ENCODE measurements around the gene NSRP1. TPM values are rescaled to one million over a fixed set of nuclear protein-coding genes. Genes with fewer than 3 reads are reported as not detected.
"Not testable (repeated sequence)": the region's sequence is repeated elsewhere in the genome, so short reads cannot be mapped to it uniquely, and the experiment has no call there.

NSRP1 gene
- total and polyA plus RNA-seq, 11 donors = 10.6 to 36.6 (median 25.1) TPM

DNA sequence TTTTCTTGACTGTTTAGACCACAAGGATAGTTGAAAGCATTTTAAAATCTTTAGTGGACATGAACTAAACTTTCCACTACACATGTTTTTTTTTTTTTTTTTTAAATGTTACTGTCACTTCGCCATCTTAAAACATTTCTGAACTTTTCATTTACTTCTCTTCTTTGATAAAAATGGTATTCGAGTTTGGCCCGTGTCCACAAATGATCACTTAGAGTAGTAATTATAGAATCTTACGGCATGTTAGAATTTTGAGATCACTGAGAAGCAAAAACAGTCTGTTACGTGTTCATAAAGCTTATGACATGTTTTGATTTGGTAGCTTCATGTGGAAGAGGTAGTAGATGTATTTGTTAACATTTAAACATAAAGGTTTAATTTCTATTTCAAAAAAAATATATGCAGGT, 1.1 kb downstream of the NSRP1 start:
- Histone ChIP-seq H3K27me3 (no peaks in the 10 kb centered on the region), H3K36me3 (peaks cover 0 to 38% (median 30%) of the 10 kb centered on the region in 9 donors), H3K9me3 (no peaks in the 10 kb centered on the region), H3K4me3 (peak overlapping the region; percentile 37 to 86 (median 69)), H3K27ac (peak overlapping the region in 11 of 12 donors; percentile 83 to 98 (median 96)), H3K4me1 (peaks cover 0 to 42% (median 23%) of the 10 kb centered on the region in 12 donors)
- ATAC-seq (no peak), DNase-seq (no peak)
- 12 to 15% (median 13%) methylated on average over 5 of the region's 5 CpGs for WGBS, 4 donors
- TF ChIP-seq POLR2A (IDR thresholded peaks at IDR 0.05) = no peak
- TF ChIP-seq, protein P1, sequence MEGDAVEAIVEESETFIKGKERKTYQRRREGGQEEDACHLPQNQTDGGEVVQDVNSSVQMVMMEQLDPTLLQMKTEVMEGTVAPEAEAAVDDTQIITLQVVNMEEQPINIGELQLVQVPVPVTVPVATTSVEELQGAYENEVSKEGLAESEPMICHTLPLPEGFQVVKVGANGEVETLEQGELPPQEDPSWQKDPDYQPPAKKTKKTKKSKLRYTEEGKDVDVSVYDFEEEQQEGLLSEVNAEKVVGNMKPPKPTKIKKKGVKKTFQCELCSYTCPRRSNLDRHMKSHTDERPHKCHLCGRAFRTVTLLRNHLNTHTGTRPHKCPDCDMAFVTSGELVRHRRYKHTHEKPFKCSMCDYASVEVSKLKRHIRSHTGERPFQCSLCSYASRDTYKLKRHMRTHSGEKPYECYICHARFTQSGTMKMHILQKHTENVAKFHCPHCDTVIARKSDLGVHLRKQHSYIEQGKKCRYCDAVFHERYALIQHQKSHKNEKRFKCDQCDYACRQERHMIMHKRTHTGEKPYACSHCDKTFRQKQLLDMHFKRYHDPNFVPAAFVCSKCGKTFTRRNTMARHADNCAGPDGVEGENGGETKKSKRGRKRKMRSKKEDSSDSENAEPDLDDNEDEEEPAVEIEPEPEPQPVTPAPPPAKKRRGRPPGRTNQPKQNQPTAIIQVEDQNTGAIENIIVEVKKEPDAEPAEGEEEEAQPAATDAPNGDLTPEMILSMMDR (IDR thresholded peaks at IDR 0.05) = no peak
- intact Hi-C loops (cut with DNase I) = loop anchor here in 1 of 10 donors (5.0 kb wide), 1 partner anchor 225 kb away; no protein-coding TSS in a partner anchor

DNA sequence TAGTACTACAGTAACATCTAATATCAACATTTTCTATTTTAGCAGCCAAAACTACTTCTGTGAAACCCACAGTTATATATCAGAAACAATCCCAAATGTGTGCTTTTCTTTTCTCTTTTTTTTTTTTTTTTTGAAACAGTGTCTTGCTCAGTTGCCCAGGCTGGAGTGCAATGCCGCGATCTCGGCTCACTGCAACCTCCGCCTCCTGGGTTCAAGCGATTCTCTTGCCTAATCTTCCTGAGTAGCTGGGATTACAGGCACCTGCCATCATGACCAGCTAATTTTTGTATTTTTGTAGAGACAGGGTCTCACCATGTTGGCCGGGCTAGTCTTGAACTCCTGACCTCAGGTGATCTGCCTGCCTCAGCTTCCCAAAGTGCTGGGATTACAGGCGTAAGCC, 2.0 kb downstream of the NSRP1 start:
- H3K4me1 ChIP-seq = peaks cover 0 to 43% (median 23%) of the 10 kb centered on the region in 12 donors
- not testable (repeated sequence) for H3K4me3 ChIP-seq, H3K9me3 ChIP-seq, ATAC-seq, DNase-seq, H3K27me3 ChIP-seq, H3K27ac ChIP-seq
- peaks cover 0 to 46% (median 39%) of the 10 kb centered on the region in 9 donors for H3K36me3 ChIP-seq
- intact Hi-C loops (cut with DNase I) = loop anchor here in 1 of 10 donors (5.0 kb wide), 1 partner anchor 224 kb away; no protein-coding TSS in a partner anchor
- 96 to 98% (median 97%) methylated on average over 7 of the region's 7 CpGs for WGBS, 4 donors

DNA sequence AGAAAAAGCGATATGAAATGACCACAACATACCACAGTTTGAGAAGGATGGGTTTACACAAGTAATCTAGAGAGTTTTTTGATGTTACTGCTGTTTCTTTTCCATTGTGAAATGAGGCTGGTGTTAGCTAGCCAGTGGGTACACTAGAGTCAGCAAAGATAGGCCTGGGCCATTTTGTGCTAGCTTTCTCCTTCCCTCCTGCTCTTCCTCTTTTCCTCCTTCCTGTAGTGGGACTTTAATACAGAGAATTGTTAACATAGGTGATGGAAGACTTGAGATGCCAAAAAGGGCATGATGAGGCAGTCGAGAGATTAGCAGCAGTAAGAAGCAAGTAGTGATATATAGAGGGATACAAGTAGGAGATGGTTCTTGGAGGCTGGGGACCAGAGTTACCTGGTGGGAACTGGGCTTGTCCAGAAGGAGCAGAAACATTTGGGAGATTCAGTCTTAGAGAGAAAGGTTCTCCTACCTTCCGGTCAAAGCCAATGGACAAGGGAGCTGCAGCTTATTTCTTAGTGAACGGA, 7.7 kb downstream of the NSRP1 start:
- ATAC-seq (no peak), DNase-seq (no peak)
- TF ChIP-seq, protein P1 (IDR thresholded peaks at IDR 0.05) = no peak
- TF ChIP-seq POLR2A (IDR thresholded peaks at IDR 0.05) = no peak
- WGBS, 4 donors = 93 to 98% (median 95%) methylated on average over 4 of the region's 4 CpGs
- H3K9me3 ChIP-seq = no peaks in the 10 kb centered on the region
- intact Hi-C loops (cut with DNase I) = loop anchor here in 2 of 10 donors (5.0 to 10.0 kb wide), 3 partner anchors 153 to 350 kb away; partner anchors contain the start of genes GOSR1 (in 1 of the 2) and TMIGD1 (in 1 of the 2)
- no peak overlapping the region for H3K4me3 ChIP-seq
- peaks cover 0 to 75% (median 47%) of the 10 kb centered on the region in 9 donors for H3K36me3 ChIP-seq
- H3K27ac ChIP-seq = no peak overlapping the region
- no peaks in the 10 kb centered on the region for H3K27me3 ChIP-seq
- peaks cover 0 to 48% (median 9%) of the 10 kb centered on the region in 12 donors for H3K4me1 ChIP-seq

DNA sequence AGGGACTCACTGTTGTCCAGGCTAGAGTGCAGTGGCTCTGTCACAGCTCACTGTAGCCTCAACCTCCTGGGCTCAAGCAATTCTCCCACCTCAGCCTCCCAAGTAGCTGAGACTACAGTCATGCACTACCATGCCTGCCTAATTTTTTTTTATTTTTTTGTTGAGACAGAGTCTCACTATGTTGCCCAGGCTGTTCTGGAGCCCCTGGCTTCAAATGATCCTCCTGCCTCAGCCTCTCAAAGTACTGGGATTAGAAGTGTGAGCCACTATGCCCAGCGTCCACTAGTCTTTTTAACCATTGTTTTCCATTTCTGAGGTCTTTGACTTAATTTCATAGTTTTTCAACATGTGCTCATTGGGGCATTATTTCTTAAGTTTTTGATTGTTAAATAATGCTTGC, 13.5 kb downstream of the NSRP1 start:
- WGBS, 4 donors = 91 to 97% (median 95%) methylated on average over 1 of the region's 1 CpG
- no peaks in the 10 kb centered on the region for H3K9me3 ChIP-seq
- TF ChIP-seq, protein P1 (IDR thresholded peaks at IDR 0.05) = no peak
- TF ChIP-seq POLR2A (IDR thresholded peaks at IDR 0.05) = no peak

More for the DNA sequence above, 13.5 kb downstream of the NSRP1 start:
- Histone ChIP-seq H3K36me3 (peaks cover 0 to 70% (median 18%) of the 10 kb centered on the region in 9 donors), H3K4me3 (no peak overlapping the region), H3K27ac (no peak overlapping the region), H3K4me1 (peaks cover 0 to 29% (median 6%) of the 10 kb centered on the region in 12 donors), H3K27me3 (no peaks in the 10 kb centered on the region)
- DNase-seq = no peak
- ATAC-seq = no peak
- intact Hi-C loops (cut with DNase I) = loop anchor here in 1 of 10 donors (5.0 kb wide), 1 partner anchor 152 kb away; no protein-coding TSS in a partner anchor
